HG03175 (cell line): ENCODE measurements around the gene HOXA2.

ENCODE experiments used
- ATAC-seq: cut with Tn5 transposase; IDR thresholded peaks from one replicate; pipeline ENCODE4 v1.9.1; 2021; ENCODE audit warnings: mild to moderate bottlenecking, moderate library complexity; ENCODE audit not compliant: unreplicated experiment

HOXA2 gene

DNA sequence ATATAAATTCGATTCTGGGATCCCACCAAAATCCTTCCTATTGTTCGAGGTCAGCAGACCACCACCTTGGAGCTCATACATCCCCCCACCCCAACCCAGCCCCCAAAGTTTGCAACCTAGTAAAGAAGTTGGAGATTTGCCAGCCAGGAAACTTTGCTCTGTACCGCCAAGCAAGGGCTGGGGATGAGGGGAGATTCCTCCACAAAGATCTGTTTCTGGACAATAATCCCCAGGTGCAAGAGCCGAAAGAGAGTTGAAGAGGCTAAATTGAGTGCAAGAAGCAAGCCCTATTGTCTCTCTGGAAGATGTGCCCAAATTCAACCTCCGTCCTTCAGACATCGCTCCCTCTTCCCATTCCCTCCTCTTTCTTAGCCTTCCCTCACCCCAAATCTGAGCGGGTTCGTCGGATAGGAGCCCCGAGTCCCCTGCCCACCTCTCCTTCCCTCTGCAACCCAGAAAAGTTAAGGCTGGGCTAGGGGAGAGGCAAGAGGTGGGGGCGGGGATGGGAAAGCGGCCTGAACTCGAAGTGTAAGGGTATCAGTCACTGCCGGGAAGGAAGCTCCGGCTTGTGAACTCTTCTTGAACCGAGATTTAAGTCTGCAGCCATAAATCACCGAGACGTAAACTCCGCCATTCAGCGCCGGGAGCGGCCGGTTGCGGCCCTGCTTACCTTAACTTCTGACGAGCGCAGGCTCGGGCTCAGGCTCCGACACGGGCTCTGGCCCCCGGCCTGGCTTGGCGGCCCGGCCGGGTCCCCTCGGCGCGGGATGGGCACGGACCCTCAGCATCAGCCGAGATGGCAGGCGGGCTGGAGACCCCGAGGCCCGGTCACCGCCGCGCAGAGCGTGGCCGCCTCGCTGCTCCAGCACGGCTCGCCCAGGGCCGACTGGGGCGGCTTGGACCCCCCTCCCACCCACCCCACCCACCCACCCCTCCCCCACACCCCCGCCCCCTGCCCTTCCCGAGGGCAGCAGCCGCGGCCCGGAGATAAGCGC is 10.8 kb upstream of the HOXA2 start:
- no peak for ATAC-seq

DNA sequence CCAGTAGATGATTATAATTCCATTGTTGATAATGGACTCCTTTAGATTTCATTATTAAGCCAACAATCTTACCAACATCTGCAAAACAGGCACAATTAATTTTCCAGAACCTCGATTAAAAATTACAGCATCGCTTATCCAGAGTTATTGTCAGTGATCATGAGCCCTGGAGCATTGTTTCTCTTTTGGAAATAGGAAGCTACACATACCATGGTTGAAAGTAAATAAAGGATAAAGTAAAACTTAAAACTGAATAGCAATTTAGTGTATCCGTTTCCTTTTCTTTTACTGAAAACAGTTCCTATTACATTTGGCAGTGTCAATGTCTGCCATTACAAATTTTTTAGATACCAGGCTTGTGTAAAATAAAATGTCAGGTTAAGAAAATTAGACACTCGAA is 9.9 kb upstream of the HOXA2 start:
- ATAC-seq = no peak

DNA sequence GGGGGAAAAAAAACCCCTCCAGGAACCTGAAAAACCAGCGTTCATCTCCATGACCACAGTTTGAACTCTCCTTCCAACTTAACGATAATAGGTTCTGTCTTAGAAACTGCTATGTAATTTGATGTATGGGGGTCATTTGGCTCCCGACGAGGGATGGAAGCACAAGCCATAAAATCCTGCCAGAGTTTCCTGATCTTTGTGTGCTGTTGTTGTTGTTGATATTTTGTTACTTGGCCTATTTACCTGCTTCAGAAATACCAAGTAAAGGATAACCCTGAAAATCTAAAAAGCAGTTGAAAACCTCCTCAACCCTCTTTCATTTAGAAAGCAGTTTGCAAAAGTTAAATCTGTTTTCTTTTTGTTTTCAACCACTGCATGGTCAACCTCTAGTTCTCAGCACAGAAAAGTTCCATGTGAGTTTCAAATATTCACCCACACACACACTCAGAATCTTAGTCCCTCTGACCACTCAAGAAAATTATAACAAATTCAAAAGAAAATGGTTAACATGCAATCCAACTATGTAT is 9.3 kb upstream of the HOXA2 start:
- ATAC-seq = no peak

DNA sequence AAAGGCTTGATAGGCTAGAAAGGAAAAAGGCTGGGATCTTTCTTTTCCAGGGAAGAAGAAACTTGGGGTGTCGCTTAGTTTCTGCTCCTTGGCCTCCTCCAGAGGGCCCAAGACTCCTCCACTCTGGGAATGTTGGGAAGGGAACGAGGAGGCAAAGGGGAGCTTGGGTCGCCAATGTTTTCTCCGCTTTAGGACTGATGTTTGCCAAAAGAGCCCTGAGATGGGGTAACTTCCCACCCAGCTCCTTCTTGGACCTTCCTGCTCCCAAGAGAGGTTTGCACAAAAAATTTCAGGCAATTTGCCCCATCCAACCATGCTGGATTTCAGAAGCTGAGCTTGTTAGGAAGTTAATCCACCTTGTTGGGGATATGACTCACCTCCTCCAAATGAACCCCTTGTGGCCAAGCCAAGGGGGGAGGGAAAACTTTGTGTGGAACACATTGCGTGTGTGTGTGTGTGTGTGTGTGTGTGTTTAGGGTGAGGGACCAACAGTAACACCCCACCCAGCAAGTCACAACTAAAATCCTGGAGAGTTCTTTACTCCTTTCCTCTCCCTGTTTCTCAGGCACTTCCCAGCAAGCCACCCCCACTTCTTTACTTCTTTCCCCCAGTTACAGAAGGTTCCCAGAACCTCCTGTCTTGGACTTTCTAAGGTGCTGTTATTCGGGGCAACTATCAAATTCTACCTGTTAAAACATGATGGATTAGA is 8.7 kb upstream of the HOXA2 start:
- no peak for ATAC-seq

DNA sequence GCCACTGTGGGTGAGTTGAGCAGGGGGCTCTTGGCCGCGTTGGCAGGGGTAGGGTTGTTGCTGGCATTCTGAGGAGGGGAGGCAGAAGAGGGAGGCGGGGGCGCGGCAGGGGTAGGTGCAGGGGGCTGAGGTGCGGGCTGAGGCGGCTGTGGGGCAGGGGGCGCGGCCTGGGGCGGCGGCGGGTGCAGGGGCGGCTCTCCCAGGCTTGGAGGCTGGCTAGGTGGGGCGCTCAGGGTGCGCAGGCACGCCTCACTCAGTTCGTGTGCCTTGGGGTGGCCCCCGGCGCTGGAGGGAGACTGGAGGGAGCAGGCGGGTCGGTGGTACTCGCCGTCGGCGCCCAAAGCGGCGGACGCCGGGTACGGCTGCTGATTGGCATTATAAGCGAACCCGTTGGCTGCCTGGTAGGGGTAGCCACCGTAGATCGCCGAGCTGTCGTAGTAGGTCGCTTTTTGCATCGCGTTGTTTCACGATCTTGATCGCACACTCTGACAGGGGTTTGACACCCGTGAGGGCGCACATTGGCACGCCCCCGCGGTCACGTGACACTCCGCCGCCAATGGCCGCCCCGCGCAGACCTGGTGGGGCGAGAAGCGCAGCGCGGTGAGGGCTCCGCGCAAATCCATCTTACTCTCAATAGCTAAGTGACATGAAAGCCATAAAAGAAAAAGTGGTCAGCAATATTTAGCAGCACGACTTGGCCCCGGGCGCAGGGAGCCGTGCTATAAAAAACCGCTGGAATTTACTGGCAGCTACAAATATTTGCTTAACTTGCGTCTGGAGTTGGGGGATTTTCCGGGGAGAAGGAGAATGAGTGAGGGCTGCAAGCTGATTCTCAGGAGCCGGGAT is 7.9 kb upstream of the HOXA2 start:
- no peak for ATAC-seq

DNA sequence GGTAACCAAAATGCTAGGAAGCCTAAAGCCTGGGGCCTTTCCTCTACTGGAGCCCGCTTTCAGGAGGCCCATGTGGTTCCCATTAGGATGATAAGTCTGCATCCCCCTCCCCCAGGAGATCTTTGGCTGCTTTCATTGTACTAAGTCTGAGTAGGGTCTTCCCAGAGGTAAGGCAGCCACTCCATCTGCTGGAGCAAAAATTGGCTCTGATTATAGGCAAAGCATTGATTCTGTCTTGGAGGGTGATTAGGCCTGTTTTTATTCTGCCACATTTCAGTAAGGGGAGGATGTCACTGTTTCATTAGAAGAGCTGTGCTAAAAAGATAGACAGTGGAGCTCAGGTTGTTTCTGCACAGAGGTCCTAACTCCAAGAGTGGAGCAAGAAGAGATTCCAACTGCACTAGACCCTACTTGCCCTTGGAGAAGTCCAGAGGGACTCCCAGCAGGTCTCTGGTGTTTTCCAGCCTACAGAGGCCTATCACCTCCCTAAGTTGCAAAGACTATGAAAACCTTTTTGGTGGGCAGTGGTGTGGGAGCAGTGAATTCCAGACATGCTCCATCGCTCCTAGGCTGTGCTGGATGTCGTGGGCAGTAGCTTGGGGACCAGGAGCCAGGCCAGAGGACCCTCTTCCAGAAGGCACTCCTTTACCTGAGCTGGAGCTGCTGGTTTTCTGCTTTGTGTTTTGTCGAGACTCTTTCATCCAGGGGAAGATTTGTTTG is 7.1 kb upstream of the HOXA2 start:
- ATAC-seq = no peak

DNA sequence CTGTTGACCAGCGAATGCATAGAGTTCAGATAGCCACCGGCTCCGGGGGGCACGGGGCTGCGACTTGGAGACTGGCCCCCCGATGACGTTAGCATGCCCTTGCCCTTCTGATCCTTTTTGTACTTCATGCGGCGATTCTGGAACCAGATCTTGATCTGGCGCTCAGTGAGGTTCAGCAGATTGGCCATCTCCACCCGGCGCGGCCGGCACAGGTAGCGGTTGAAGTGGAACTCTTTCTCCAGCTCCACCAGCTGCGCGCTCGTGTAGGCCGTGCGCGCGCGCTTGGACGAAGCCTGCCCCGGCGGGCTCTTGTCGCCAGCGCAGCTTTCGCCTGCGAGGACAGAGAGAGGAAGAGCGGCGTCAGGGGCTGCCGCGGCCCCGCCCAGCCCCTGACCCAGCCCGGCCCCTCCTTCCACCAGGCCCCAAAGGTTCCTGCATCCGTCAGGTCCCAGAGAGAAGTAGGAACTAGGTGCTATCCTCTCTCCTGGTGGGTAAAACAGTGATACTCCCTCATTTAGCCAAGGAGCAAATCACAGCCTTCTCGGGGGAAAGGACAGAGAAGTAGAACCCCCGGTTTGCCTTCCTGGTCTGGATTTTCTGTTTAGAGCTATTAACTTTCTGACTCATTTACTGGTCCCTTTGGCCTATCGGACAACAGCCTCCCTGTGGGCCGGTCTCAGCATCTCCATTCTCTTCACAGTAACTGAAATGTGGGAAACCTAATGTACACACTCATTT is 6.1 kb upstream of the HOXA2 start:
- ATAC-seq = no peak

DNA sequence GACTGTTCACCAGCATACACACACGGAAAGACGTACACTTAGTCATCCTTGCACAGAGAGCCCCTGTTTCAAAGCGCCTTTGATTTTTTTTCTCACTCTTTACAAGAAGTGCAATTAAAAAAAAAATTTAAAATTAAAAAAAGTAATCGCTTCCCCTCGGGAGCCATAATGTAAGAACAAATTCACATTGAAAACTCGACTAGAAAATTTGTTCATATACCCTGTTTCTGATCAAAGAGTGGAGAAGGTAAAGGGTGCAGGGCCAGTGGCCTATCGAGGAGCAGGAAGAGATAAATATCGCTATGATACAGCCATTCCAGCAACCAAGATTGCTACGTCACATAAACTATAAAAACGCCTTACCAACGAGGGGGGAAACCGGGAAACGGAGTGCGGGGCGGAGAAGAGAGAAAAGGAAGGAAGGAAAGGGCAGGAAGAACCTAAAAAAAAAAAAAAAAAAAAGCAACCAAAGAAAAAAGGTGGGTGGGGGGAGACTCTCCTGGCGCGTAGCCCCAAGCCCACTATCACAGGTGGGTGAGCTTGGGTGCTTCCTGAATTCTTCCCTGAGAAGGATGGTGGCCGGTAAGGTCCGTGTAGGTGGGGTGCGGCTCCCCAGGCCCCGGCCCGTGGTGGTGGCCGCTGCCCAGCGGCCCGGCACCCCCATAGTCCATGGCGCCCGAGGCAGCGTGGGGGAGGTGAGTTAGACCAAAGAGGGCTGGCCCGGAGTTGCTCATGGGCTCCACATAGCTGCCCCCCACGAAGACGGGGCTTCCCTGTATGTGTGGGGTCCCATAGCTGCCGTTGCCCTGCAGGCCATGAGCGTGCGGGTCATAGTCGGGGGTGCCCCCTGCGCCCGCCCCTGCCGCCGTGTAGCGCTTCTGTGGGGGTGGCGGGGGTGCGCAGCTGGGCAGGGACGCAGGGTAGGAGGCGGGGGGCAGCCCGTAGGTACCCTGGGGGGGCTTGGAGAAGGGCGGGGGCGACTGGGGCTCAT is 5.2 kb upstream of the HOXA2 start:
- no peak for ATAC-seq

DNA sequence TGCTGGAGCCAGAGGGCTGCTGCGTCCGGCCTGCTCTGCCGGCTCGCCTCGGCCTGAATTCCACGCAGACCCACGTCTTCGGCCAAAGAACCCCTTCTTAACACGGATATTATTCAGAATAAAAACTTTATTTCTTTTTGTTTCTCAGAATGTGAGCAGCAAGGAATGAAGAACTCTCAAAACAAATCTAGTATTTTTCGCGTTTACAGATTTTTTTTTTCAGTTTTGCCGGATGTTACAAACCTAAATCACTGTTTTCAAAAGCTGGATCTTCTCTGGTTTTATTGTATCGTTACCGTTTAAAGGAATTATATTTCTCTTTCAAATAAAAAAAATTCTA is 4.4 kb upstream of the HOXA2 start:
- no peak for ATAC-seq

DNA sequence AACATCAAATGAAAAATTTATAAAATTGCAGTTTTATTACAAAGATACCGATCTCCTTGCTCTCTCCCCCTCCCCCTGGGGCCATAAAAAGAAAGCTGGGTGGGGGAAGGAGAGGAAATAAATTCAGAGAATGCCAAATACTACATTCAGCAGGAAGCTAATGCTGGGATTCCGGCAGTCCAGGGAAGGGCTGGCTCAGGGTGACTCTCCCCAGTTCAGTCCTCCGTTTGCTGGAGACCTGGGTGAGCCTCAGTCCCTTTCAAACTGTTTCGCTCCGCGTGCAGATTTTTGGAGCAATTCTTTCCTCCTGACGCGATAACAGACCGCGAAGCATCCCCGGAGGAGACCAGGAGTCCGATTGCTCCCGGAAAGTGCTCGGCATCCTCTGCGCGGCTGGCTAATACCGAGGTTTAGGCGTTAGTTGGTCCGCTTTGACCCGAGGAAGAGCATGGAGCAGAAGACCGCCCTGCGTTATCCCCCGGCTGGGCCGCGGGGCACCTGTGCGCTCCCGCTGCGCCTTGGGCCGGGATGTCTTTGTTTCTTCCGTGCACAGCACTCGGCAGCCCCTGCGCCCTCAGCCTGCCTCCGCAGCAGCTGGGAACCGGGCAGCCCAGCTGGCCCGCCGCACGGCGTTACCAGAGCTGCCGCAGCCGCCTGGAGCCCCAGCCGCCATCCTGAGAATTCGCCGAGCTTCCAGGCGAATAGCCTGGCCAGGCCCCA is 3.9 kb upstream of the HOXA2 start:
- ATAC-seq = no peak

DNA sequence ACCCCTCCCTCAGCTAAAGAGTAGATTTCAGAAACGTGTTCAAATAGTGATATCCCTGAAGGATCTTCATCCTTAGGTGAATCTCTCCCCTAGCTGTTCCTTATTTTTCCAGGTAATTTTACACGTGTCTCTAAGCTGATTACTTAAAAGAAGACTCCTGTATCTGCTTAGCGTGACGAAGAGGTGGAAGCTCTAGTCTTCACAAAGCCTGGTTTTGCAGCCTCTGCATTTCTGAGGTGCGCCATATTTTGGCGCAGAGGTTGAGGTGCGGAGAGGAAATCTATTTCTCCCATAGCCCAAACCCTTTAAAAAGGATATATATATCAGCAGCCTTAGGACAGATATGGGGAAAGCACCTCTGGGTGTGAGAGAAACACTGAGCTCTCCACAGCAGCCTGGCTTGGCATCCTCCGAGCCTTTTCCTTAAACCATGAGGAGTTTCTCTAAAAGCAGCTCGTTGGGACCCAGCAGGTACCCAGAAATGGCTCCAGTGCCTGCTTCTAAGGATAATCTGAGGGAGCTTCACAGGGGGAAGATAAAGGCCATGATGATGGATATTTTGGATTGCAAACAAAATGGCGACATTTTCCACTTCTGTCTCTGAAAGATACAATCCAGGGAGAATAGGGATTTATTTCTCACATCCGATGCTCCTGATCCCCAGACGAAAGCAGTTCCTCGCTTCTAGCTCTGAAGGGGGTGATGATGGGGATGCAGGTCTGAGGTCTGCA is 3.0 kb upstream of the HOXA2 start:
- ATAC-seq = no peak

DNA sequence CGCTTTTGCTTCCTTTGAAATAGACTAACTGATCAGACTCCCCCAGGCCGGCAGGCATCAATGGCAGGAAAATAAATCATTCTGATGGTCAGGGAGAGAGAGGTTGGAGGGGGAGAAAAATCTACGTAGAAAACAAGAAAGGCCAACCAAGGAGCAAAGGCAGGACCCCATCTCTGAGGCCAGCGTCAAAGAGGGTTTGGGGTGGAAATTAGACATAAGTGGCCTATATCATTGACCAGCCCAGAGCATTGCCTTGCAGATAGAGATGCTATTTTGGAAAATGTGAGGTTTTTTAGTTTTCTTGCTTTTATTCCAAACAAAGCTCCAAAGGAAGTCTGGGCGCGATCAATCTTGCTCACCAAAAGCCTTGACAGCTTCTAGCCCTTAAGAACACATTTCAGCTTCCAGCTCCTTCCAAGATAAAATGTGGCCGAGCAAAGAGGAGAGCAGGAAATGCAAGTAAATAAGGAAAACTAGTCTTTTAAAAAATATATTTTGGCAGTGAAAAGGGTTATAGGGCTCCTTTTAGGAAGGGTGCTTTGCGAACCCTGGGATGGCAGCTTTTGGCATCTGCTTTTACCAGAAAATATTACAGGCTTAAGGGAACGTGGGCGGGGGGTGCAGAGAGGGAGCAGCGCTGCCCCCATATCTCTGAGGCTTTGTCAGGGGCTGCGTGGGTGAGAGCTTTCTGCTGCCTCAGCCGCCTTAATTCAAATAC is 2.0 kb upstream of the HOXA2 start:
- ATAC-seq = no peak

DNA sequence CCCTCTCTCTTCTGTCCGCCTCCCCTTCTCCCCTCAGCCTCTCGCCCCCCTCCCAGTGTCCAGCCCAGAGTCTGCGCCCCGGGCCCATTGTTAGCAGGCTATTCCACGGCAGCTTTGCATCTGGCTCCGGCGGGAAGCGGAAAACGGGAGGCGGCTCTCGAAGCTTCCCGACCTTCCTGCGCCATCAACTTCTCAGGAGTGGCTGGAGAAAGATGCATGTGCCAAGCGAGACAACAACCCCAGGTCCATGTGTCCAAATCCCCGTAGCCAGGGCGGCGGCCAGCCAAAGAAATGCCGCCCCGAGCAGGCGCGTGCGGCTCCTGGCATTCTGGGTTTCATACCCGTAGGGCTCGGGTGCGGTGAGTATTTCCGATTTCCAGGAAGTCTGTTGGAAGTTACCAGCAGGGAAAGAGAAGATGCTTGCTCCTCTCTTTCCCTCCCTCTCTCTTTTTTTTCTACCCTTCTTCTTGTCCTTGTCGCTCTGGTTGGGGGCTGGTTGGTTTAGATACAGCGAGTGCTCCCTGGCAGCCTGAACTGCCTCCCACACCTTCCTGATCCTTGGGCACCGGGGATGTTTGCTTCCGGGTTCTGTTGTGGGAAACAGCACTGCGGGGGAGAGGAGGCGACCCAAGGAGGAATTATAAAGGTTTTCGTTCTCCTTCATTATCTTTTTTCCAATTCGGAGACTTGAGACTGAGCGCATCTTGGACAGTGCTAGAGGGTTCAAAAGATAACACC is 1.2 kb upstream of the HOXA2 start:
- no peak for ATAC-seq

DNA sequence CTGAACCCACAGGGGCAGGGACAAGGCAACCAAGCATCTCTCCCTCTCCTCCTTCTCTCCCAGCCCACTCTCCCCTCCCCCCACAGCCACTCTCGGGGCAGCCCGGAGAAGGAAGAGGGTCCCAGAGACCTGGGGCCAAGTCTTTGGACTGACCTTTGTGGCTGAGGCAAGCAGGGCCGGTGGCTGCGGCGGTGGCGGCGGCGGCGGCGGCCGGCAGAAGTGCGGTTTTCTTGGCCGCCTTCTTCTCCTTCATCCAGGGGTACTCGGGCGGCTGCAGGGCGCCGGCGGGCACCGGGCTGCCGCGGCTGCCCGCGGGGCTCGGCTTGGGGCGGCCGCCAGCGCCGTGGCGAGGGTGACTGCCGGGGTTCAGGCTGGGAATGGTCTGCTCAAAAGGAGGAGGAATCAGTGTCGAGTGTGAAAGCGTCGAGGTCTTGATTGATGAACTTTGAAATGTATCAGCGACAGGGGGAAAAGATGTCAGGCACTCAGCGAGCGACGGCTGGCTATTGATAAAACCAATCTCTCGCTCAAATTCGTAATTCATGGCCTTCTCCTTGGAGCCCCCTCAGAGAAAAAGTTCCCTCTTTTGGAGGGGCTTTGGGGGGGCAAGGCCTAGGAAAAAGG is 414 bp downstream of the HOXA2 start:
- ATAC-seq = no peak

DNA sequence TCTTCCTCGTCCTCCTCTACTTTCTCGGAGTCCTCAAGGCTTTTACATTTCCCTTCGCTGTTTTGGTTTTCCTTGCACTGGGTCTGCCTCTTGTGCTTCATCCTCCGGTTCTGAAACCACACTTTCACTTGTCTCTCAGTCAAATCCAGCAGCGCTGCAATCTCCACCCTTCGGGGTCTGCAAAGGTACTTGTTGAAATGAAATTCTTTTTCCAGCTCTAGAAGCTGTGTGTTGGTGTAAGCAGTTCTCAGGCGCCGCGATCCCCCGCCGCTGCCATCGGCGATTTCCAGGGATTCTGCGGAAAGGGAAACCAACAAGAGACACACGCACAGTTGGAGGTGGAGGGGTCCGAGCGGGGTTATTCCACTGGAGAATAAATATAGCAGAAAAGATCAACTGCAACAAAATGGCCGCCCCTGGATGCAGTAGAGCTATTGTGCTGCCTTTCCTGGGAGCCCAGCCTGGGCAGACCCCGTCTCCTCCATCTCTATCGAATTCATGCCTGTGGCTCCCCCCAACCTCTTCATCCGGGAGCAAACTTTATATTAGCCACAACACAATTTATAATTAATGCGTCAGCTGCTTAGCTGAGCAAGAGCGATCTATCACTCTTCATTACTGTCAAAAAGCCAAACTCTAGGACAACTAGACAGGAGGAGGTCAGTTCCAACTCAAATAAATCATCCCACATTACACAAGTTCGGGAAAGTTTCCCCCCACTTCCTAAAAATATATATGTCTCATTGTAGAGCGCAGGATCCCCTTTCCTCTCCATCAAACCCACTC is 1.1 kb downstream of the HOXA2 start:
- no peak for ATAC-seq
